ENCODE measurements around the gene PRR18.

GRCh38 chr6:166289207-166290060 is 18.8 kb downstream of the PRR18 start:
- no peak for TF ChIP-seq CTCF (IDR thresholded peaks at IDR 0.05)
- no peak for TF ChIP-seq POLR2A (IDR thresholded peaks at IDR 0.05)
